Upper lobe of right lung (tissue), 1 donor: ENCODE measurements around the gene DRD2. TPM values are rescaled to one million over a fixed set of nuclear protein-coding genes. Genes with fewer than 3 reads are reported as not detected.

ENCODE experiments used
- ATAC-seq: fragments of 200-7000 bp; cut with Tn5 transposase; one replicate; pipeline ENCODE4 v1.9.1; 2020; ENCODE audit warnings: mild to moderate bottlenecking, moderate library complexity
- DNase-seq: peaks from one replicate; pipeline ENCODE4 v3.0.0-alpha.2; 2020
- H3K27ac ChIP-seq: fragments of 200-600 bp; one replicate; pipeline ENCODE4 v1.8.0; 2022
- H3K27me3 ChIP-seq: fragments of 200-600 bp; one replicate; pipeline ENCODE4 v1.8.0; 2022; ENCODE audit warnings: mild to moderate bottlenecking
- H3K36me3 ChIP-seq: fragments of 200-600 bp; one replicate; pipeline ENCODE4 v1.8.0; 2022
- H3K4me1 ChIP-seq: fragments of 200-600 bp; one replicate; pipeline ENCODE4 v1.8.0; 2022
- H3K4me3 ChIP-seq: fragments of 200-600 bp; one replicate; pipeline ENCODE4 v1.8.0; 2022; ENCODE audit warnings: mild to moderate bottlenecking
- H3K9me3 ChIP-seq: fragments of 200-600 bp; one replicate; pipeline ENCODE4 v1.8.0; 2022
- CTCF ChIP-seq: fragments of 200-600 bp; IDR thresholded peaks from one replicate; pipeline ENCODE4 v1.8.0; 2022; ENCODE audit warnings: antibody characterized with exemption
- intact Hi-C: fragments of 100-400 bp; cut with DNase I; formaldehyde crosslinking; loops from one replicate; pipeline ENCODE4 v1.11.0; 2022
- total RNA-seq: library from RNA; stranded (reverse); fragmentation: NEBNext Ultra II Directional; extraction: Animal tissue kit (Norgen Biotek cat#: 25700); gene quantifications from one replicate; pipeline ENCODE4 v1.2.1, GENCODE V29; 2021
- donor health status: DM: no; HTN: yes; CAD: no; lungs with severe emphysema.

Gene DRD2
- total RNA-seq, 1 donor from 2014 or later: not detected

GRCh38 chr11:113454455-113454854, 20.7 kb downstream of the DRD2 start:
- no peaks in the 10 kb centered on the region for H3K36me3 ChIP-seq
- ATAC-seq: no peak

GRCh38 chr11:113449743-113450142, 25.5 kb downstream of the DRD2 start:
- H3K4me1 ChIP-seq: no peaks in the 10 kb centered on the region
- DNase-seq: no peak
- TF ChIP-seq CTCF: no peak
- no peaks in the 10 kb centered on the region for H3K27me3 ChIP-seq
- no peaks in the 10 kb centered on the region for H3K36me3 ChIP-seq
- no peak overlapping the region for H3K4me3 ChIP-seq
- intact Hi-C loops: no loop called here
- no peaks in the 10 kb centered on the region for H3K9me3 ChIP-seq
- no peak overlapping the region for H3K27ac ChIP-seq
- ATAC-seq: no peak

More at GRCh38 chr11:113454455-113454854, 20.7 kb downstream of the DRD2 start:
- Histone ChIP-seq H3K27ac (no peak overlapping the region), H3K27me3 (peaks cover 5% of the 10 kb centered on the region), H3K9me3 (no peaks in the 10 kb centered on the region), H3K4me3 (no peak overlapping the region), H3K4me1 (no peaks in the 10 kb centered on the region)
- intact Hi-C loops: no loop called here
- DNase-seq: no peak
- TF ChIP-seq CTCF: no peak

- intact Hi-C loops: no loop called here
- ATAC-seq (no peak), DNase-seq (no peak)
- H3K4me3 ChIP-seq: no peak overlapping the region
- H3K9me3 ChIP-seq: no peaks in the 10 kb centered on the region
- H3K36me3 ChIP-seq: no peaks in the 10 kb centered on the region
- H3K4me1 ChIP-seq: no peaks in the 10 kb centered on the region
- no peaks in the 10 kb centered on the region for H3K27me3 ChIP-seq
- TF ChIP-seq CTCF: no peak
- no peak overlapping the region for H3K27ac ChIP-seq
Measured at GRCh38 chr11:113448316-113448677, 26.9 kb downstream of the DRD2 start.

GRCh38 chr11:113447621-113448315, 27.4 kb downstream of the DRD2 start:
- H3K4me3 ChIP-seq: no peak overlapping the region
- no peaks in the 10 kb centered on the region for H3K4me1 ChIP-seq
- no peaks in the 10 kb centered on the region for H3K27me3 ChIP-seq
- no peak for ATAC-seq
- TF ChIP-seq CTCF: no peak
- H3K36me3 ChIP-seq: no peaks in the 10 kb centered on the region
- no peak overlapping the region for H3K27ac ChIP-seq
- no peak for DNase-seq
- intact Hi-C loops: no loop called here
- no peaks in the 10 kb centered on the region for H3K9me3 ChIP-seq

GRCh38 chr11:113446938-113447337, 28.3 kb downstream of the DRD2 start:
- DNase-seq: no peak
- Histone ChIP-seq H3K27ac (no peak overlapping the region), H3K9me3 (no peaks in the 10 kb centered on the region), H3K36me3 (no peaks in the 10 kb centered on the region), H3K4me3 (no peak overlapping the region), H3K4me1 (no peaks in the 10 kb centered on the region), H3K27me3 (no peaks in the 10 kb centered on the region)
- intact Hi-C loops: no loop called here
- TF ChIP-seq CTCF: no peak
- no peak for ATAC-seq

GRCh38 chr11:113446112-113446511, 29.1 kb downstream of the DRD2 start:
- DNase-seq (no peak), ATAC-seq (no peak)
- no peaks in the 10 kb centered on the region for H3K36me3 ChIP-seq
- no peak overlapping the region for H3K27ac ChIP-seq
- intact Hi-C loops: no loop called here
- no peak overlapping the region for H3K4me3 ChIP-seq
- no peaks in the 10 kb centered on the region for H3K4me1 ChIP-seq
- no peaks in the 10 kb centered on the region for H3K9me3 ChIP-seq
- no peaks in the 10 kb centered on the region for H3K27me3 ChIP-seq
- no peak for TF ChIP-seq CTCF
